HepG2 (cell line): ENCODE results near the gene TSPAN17. TPM values are rescaled to one million over a fixed set of nuclear protein-coding genes. Genes with fewer than 3 reads are reported as not detected.

Experiments used
- ATAC-seq: fragments of 200-7000 bp; cut with Tn5 transposase; 3 replicates; pipeline ENCODE4 v1.9.1; 2020; ENCODE audit warnings: mild to moderate bottlenecking, moderate library complexity
- BruUV-seq: library from RNA; stranded (reverse); fragments of 400-500 nt; replicated peaks from 2 replicates; lab custom pipeline; 2021; lab: Mats Ljungman, UMichigan
- CTCF ChIA-PET: fragments of 300-600 bp; formaldehyde crosslinking; extraction: SDS; loops from one replicate; lab custom pipeline; 2021; ENCODE audit warnings: low total read pairs, inconsistent platforms, low intra/inter-chr PET ratio; lab: Yijun Ruan, JAX
- POLR2A ChIA-PET: fragments of 350-600 bp; sonication (Branson Sonifier 250); formaldehyde crosslinking; loops from one replicate; lab custom pipeline; 2020; ENCODE audit warnings: antibody characterized with exemption, inconsistent platforms; lab: Yijun Ruan, JAX
- DNase-seq: peaks from one replicate; pipeline ENCODE4 v3.0.0-alpha.2; 2015; ENCODE audit warnings: low spot score
- FAIRE-seq: peaks from 3 replicates; lab custom pipeline; 2011; peaks lifted over from hg19 to GRCh38; lab: Jason Lieb, UNC
- H2AFZ ChIP-seq: one replicate; pipeline ENCODE4 v1.6.1; 2011; ENCODE audit warnings: low read length, inconsistent platforms
- H3K27ac ChIP-seq: fragments of 300-600 bp; 3 replicates; pipeline ENCODE4 v1.8.0; 2011; ENCODE audit warnings: mixed run types, mild to moderate bottlenecking, mixed read lengths, low read length, inconsistent platforms; ENCODE audit not compliant: insufficient read depth; ENCODE audit errors: extremely low read length
- H3K27me3 ChIP-seq, 2 experiments: fragments of 200-600 bp in 1 of 2; 2 replicates in 1 of 2; 3 replicates in 1 of 2; pipeline versions ENCODE4 v1.6.0 to v1.8.0; 2011; ENCODE audit warnings: low read length in 2 of 2, mild to moderate bottlenecking in 2 of 2, moderate library complexity in 2 of 2, inconsistent platforms in 1 of 2; ENCODE audit not compliant: insufficient read depth in 2 of 2, control insufficient read depth in 1 of 2
- H3K36me3 ChIP-seq, 2 experiments: fragments of 200-600 bp in 1 of 2; replicated peaks in 1 of 2; 2 replicates in 1 of 2; 3 replicates in 1 of 2; pipeline versions ENCODE4 v1.5.1 to v1.8.0; 2011; ENCODE audit warnings: low read length in 2 of 2, inconsistent platforms in 1 of 2; ENCODE audit not compliant: insufficient read depth in 2 of 2, control insufficient read depth in 1 of 2
- H3K4me1 ChIP-seq: 2 replicates; pipeline ENCODE4 v1.5.1; 2012; ENCODE audit warnings: low read length, inconsistent platforms; ENCODE audit not compliant: insufficient read depth
- H3K4me2 ChIP-seq: 2 replicates; pipeline ENCODE4 v1.6.0; 2011; ENCODE audit warnings: low read depth, low read length, inconsistent platforms
- H3K4me3 ChIP-seq, 3 experiments: fragments of 200-600 bp in 1 of 3; sonication (generic), shearing (Covaris generic) in 1 of 3; replicated peaks in 1 of 3; 2 replicates each; pipeline ENCODE4 v1.5.1; 2011 to 2016; ENCODE audit warnings: low read length in 3 of 3, inconsistent platforms in 2 of 3, low read depth in 2 of 3, mild to moderate bottlenecking in 2 of 3, control low read depth in 1 of 3, mixed read lengths in 1 of 3; ENCODE audit not compliant: insufficient read depth in 1 of 3
- H3K79me2 ChIP-seq: one replicate; pipeline ENCODE4 v1.6.1; 2011; ENCODE audit warnings: low read length, inconsistent platforms; ENCODE audit not compliant: insufficient read depth
- H3K9ac ChIP-seq: 2 replicates; pipeline ENCODE4 v1.6.0; 2011; ENCODE audit warnings: mild to moderate bottlenecking, low read depth, low read length, inconsistent platforms; ENCODE audit not compliant: insufficient read depth
- H3K9me3 ChIP-seq: 2 replicates; pipeline ENCODE4 v1.5.1; 2012; ENCODE audit warnings: mild to moderate bottlenecking, low read length
- H4K20me1 ChIP-seq: 2 replicates; pipeline ENCODE4 v1.6.0; 2011; ENCODE audit warnings: inconsistent platforms, mild to moderate bottlenecking, low read length, moderate library complexity; ENCODE audit not compliant: insufficient read depth
- ATF6 ChIP-seq: sonication (generic); formaldehyde crosslinking; conservative IDR thresholded peaks from 2 replicates; pipeline ENCODE4 v1.4.0; 2020; ENCODE audit warnings: missing genetic modification reagents
- BRF2 ChIP-seq: sonication (generic); formaldehyde crosslinking; IDR thresholded peaks from 2 replicates; pipeline ENCODE4 v1.8.1; 2022; ENCODE audit warnings: mild to moderate bottlenecking, missing genetic modification reagents
- ZNF557 ChIP-seq: sonication (generic); formaldehyde crosslinking; IDR thresholded peaks from 2 replicates; pipeline ENCODE4 v1.4.0; 2020; ENCODE audit warnings: missing genetic modification reagents
- ZNF580 ChIP-seq: IDR thresholded peaks from 2 replicates; pipeline ENCODE4 v1.6.1; 2016; ENCODE audit warnings: low read depth, borderline replicate concordance
- ZNF768 ChIP-seq: sonication (generic); formaldehyde crosslinking; IDR thresholded peaks from 2 replicates; pipeline ENCODE4 v1.4.0; 2020; ENCODE audit warnings: missing genetic modification reagents
- WGBS: methylation state at CpG from one replicate; pipeline ENCODE4 v1.1.6; 2017; ENCODE audit warnings: low lambda C conversion rate; 5-methylcytosine and 5-hydroxymethylcytosine counted together
- in situ Hi-C: cut with HindIII; loops from 2 replicates; pipeline ENCODE4 v1.10.0; 2017; ENCODE audit warnings: low pct_unique_long_range_greater_than_20kb; ENCODE audit not compliant: extremely low pct_ligation_motif_present
- intact Hi-C: fragments of 100-400 bp; cut with micrococcal nuclease; formaldehyde crosslinking; loops from one replicate; pipeline ENCODE4 v1.10.0; 2022; ENCODE audit not compliant: unreplicated experiment
- polyA plus RNA-seq, 8 experiments: library from polyadenylated mRNA; depleted of rRNA in 3 of 8; stranded (reverse) in 7 of 8; unstranded in 1 of 8; fragments of >200 nt; fragmentation: Illumina TruSeq in 4 of 8; extraction: Trizol in 4 of 8; gene quantifications; 2 replicates each; pipeline versions ENCODE4 v1.2.1 to v1.2.3, GENCODE V29; 2011 to 2016; ENCODE audit warnings: low read depth in 4 of 8, missing spikeins in 1 of 8, mixed read lengths in 1 of 8; ENCODE audit not compliant: insufficient read depth in 1 of 8
- total RNA-seq, 5 experiments: library from RNA; depleted of rRNA; stranded (reverse); fragments of >200 nt; fragmentation: Illumina TruSeq; extraction: Trizol; gene quantifications; 2 replicates each; pipeline ENCODE4 v1.2.3, GENCODE V29; 2016; ENCODE audit warnings: low read depth in 1 of 5

TSPAN17 gene
- total and polyA plus RNA-seq, 2 of the 13 experiments (the other 11 are each of a cell fraction or from before 2014, with no cell fraction given) = 11.5 to 15.0 TPM

- ATAC-seq (no peak), DNase-seq (no peak), FAIRE-seq (no peak)
- H2AFZ ChIP-seq = no peak overlapping the region
- H3K4me3 ChIP-seq = no peak overlapping the region
- no peaks in the 10 kb centered on the region for H3K79me2 ChIP-seq
- peaks cover 18% of the 10 kb centered on the region for H3K4me1 ChIP-seq
- H3K27me3 ChIP-seq = peaks cover 11 to 45% of the 10 kb centered on the region in 2 experiments; a peak in 4 of 5 replicates
- no peak overlapping the region for H3K27ac ChIP-seq
- H3K36me3 ChIP-seq = no peaks in the 10 kb centered on the region
- POLR2A ChIA-PET = interaction anchor here (0.6 to 0.7 kb wide), 2 partner anchors 295 to 429 kb away, joined by 3 read pairs; no protein-coding TSS in a partner anchor
- intact Hi-C loops = no loop called here
- 0% methylated on average over 5 of the region's 11 CpGs for WGBS
- CTCF ChIA-PET = no interaction called here
- no peak for TF ChIP-seq ZNF580 (CRISPR knock-in tag)
- no peak for TF ChIP-seq BRF2 (CRISPR knock-in tag)
- no peak for TF ChIP-seq ZNF557 (CRISPR knock-in tag)
- TF ChIP-seq ZNF768 (CRISPR knock-in tag) = peak; percentile 41; the same call in 1 of the 2 replicates
- TF ChIP-seq ATF6 (CRISPR knock-in tag) = no peak
- TF ChIP-seq, all 625 proteins: peak for 1
- Histone ChIP-seq H4K20me1 (no peaks in the 10 kb centered on the region), H3K9me3 (no peaks in the 10 kb centered on the region), H3K4me2 (no peak overlapping the region), H3K9ac (no peak overlapping the region)
- in situ Hi-C loops = no loop called here
- BruUV-seq = no TSS peak
These were observed 3.6 kb upstream of the TSPAN17 start for GRCh38 chr5:176643491-176644219.
